GM19438 (cell line): ENCODE results near the gene ARAP1.

ENCODE experiments used
- ATAC-seq: cut with Tn5 transposase; IDR thresholded peaks from one replicate; pipeline ENCODE4 v1.9.1; 2021; ENCODE audit warnings: low read depth; ENCODE audit not compliant: unreplicated experiment

The ARAP1 gene

GRCh38 chr11:72745511-72745910, 6.7 kb downstream of the ARAP1 start:
- no peak for ATAC-seq

DNA sequence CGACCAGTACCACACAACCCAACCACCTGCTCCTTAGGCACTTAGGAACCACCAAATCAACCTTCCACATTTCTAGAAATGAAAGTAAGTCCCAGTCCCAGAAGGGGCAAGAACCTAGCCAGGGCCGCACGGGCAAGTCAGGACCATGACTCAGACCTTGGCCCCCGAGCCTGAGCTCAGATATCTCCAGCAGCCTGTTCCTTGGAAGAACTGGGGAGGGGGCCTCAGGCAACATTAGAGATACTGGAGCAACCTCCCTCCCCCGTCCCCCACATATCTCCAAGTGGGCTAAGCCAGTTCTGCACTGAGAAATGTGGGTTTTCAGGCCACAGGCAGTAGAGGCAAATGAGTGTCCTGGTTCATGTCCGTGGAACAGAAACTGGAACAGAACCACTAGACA, 7.7 kb downstream of the ARAP1 start:
- ATAC-seq: no peak

GRCh38 chr11:72743321-72744221, 8.6 kb downstream of the ARAP1 start:
- no peak for ATAC-seq

DNA sequence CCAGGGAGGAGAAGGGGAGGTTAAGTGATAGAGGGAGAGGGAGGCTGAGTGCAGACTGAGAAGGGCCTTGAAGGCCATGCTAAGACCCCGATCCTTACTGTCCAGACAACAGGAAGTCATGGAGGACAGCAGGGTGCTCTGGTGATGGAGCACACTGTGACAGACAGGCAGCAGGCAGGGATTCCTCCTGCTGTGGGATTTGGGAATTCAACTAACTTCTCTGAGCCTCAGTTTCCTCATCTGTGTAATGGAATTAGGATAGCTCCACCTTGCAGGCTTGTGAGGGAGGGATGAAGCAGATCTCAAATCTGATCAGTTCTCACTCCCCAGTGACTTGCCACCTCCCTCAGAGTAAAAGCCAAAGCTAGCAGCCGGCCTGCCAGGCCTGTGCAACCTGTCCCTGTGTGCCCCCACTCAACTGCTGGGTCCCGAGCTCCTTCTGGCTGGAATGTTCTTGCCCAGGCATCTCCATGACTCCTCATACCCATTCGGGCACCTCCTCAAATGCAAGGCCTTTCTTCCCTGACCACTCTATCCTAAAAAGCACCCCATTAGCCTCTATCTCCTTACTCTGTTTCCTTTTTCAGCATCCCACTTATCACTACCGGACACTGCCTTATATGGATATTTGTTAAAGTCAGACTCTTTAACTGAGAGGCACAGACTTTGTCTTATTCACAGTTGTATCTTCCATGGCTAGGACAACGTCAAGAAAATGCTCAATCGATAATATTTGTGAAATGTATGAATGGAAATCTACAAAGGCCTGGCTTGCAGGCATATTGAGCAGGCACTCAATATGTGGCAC, 9.5 kb downstream of the ARAP1 start:
- no peak for ATAC-seq

DNA sequence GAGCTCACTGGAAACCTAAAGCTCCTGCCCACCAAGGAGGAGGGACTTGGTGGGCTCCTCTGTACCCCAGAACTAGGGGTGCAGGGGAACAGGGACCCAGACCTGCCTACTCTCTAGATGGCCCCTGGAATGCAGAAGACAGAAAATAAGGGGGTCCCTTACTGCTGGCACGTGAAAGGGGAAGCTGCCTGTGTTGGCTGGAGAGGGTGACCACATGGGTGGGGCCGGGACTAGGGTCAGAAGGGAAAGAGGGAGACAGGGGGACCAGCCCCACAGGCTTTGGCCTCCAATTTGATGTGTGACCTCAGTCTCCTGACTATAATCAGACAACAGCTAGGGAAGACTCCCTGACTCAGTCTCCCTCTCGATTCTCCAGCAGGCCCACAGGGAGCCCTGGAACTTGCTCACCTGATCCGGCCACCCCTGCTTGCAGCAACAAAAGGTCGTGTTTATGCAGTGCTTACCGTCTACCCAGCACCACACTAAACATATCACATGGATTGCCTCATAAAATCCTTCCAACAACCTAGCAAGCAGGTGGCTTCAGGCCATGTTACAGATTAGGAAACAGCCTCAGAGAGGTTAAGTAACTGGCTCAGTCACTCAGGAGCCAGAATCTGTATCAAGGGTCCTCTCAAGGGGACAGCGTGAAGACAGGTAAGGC, 10.2 kb downstream of the ARAP1 start:
- ATAC-seq: no peak

GRCh38 chr11:72741429-72741833, 10.8 kb downstream of the ARAP1 start:
- no peak for ATAC-seq

GRCh38 chr11:72740562-72741428, 11.4 kb downstream of the ARAP1 start:
- ATAC-seq: no peak

DNA sequence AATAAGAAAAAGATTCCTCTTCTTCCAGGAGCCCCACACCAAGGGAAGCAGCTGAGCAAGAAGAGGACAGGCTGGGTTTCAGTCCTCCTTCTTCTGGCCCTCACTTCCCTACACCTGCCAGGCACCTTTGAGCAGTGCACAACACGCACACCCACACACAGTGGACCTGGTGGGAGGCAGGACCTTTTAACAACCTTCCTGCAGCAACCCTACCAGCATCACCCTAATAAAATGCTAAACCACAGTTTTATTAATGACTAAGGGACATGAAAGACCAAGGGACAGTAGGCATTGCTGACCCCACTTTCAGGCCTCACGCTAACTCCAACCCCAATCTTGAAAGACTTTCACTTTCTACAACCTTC, 12.2 kb downstream of the ARAP1 start:
- ATAC-seq: no peak

- ATAC-seq: no peak
Observed at GRCh38 chr11:72739240-72740059, 12.8 kb downstream of the ARAP1 start.

DNA sequence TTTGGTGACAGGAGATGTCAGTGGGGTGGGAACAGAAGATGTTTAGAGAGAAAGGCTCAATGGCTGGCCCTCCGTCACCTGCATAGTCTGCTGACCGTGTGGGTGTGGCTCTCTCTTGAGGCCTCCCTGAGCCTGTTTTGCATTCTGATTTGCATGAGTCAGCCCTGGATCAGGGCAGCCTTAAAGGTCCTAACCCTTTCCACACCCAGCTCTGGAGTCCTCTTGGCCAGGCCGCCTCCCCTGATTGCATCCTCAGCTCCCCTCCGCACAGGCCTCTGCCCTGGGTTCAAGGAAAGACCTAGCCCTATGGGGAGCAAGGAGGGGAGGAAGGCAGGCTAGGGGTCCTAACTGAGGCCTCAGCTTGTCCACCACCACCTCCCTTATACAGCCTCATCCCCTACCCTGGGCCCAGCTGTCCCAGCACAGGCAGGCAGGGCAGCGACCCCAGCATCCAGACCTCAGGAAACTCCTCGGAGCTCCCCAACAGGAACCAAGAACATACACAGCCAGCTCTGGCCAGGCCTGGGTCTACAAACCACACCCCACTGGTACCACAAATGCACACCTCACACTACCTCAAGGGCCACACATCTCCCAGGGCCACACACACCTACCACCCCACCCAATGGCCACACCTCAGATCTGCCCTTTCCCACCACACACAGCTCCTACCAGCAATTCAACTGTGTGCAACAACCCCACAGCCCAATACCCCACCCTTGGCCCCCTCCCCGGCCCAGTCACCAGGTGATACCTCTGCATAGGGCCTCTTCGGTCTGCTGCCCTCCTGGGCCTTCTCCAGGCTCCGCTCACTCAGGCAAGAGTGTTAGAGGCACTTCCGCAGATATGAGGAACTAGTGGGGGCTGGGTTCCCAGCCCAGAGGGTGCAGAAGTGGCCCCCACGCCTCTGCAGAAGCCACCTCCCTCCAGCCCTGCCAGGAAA, 13.7 kb downstream of the ARAP1 start:
- ATAC-seq: no peak

DNA sequence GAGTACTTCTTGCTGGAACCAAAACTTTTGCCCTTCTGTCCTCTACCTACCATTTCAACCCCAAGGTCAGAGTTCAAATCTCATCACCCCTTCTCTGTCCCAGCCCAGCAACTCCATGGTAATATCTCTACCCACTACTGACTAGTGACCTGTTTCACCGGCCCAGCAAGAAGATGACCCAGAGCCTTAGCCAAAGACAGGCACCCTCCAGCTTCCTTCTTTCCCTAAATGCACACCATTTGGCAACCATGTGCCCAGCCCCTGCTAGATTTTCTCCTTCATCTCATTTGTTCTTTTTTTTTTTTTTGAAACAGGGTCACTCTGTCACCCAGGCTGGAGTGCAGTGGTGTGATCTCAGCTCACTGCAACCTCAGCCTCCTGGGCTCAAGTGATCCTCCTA, 14.9 kb downstream of the ARAP1 start:
- no peak for ATAC-seq

GRCh38 chr11:72736452-72737069, 15.6 kb downstream of the ARAP1 start:
- ATAC-seq: no peak

DNA sequence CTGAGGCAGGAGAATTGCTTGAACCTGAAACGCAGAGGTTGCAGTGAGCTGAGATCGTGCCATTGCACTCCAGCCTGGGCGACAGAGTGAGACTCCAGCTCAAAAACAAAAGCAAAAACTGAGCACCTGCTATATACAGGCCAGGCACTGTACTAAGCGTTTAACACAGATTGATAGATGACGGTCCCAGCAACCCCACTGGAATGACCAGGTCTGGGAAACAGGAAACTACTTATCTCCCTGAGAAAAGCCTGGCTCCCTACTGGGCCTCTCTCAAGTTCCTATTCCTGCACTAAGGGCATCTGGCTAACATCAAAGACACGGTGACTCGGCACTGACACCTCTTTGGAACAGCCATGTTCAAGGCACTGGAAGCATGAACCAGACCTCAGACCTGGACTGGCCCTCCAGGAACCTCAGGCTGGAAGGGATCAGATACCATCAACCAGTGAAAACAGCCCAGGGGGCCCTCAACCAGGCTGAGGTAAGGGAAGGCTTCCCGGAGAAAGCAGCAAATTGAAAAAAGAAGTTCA, 16.6 kb downstream of the ARAP1 start:
- no peak for ATAC-seq

DNA sequence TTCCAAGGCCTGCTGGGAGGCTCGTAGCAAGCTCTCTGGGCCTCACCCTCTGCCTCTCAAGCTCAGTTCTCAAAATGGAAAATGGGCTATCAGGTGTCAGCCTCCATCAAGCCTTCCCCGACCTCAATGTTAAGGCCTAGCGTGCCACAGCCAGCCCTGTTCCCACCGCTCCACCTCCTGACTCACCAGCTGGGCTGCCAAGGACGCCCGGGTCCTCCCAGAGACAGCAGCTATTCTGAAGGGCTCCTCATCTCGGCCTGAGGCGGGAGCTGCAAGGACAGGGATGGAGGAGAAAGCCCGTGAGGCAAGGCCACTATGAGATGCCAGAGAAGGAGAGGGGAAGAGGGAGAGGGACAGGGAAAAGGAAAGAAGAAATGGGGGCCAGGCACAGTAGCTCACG, 19.9 kb downstream of the ARAP1 start:
- no peak for ATAC-seq

DNA sequence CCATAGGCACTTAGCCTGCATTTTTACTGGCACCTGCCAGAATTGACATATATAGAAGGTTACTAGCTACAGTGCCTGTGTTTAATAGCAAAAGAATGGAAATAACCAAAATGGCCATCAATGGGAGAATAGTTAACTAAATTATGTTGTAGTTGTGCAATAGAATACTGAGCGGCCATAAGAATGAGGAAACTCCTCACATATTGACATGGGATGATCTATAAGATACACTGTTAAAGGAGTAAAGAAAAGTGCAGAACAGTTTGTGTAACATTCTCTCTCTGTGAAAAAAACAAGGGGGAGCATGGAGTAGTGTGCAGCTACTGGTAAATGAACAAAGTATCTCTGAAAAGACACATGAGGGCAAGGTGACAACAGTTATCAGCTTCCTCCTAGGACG, 21.5 kb downstream of the ARAP1 start:
- no peak for ATAC-seq

GRCh38 chr11:72730243-72730642, 22.0 kb downstream of the ARAP1 start:
- ATAC-seq: no peak

GRCh38 chr11:72727521-72727920, 24.7 kb downstream of the ARAP1 start:
- ATAC-seq: no peak
